Stimulated activated CD8-positive, alpha-beta memory T cell treated with anti-CD3 and anti-CD28 coated beads, Interleukin-4, amount 100 ng/mL, for 24 hours (primary cell): Measurements from ENCODE around the gene CAVIN4.

ENCODE experiments used
- DNase-seq: peaks from one replicate; pipeline ENCODE4 v3.0.0-alpha.2; 2020; ENCODE audit warnings: low read depth

CAVIN4 gene

DNA sequence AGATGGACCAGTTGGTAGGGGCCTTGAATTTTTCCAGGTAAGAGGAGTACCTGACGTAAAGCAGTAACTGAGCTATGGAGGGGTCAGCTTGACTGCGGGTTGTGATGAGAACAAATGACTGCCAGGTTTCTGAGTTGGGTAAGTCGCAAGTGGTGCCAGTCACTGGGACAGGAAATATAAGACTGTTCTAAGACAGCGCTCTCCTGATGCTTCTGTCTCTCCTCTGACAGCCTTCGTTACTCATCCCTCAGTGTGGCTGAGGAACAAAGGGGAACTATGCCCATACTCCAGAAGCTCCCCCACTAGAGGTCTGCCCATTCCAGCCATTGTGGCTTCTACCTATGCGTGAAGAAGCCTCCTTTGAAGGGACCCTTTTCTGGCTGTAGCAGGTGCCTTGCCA is 13.3 kb downstream of the CAVIN4 start:
- DNase-seq = no peak

DNA sequence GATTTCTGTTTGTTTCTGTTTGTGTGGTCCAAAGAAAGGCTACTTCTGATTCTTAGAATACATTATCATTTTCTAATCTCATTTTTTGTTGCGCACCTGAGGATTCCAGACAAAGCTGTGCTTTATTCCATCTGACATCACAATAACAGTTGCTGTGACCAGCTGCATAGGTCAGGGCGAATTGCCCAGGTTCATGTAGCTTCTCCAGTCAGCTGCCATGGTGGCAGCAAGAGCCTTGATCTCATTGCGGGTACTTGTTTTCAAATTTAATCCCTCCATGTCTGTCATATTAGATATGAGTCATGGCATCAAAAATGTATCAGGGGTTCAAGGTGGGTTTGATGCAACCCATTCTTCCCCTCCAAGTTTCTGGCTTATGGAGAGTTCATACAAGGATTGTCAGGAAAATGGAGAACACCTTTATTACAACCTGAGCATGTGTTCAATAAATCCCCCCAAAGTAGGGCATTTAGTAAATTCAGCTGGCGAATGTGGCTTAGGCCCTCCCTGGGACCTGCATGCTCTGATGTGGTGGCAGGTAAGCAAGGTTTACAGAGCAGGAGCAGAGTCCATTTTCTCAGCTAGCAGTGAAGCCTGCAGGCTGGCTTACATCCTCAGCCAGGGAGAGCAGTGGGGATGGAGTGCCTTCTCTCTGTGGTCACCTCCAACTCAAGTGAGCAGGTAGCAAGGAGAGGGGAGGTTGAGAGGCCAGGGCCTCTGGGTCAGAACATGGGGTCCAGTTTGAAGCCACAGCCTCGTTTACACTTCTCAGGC is 13.9 kb downstream of the CAVIN4 start:
- no peak for DNase-seq

DNA sequence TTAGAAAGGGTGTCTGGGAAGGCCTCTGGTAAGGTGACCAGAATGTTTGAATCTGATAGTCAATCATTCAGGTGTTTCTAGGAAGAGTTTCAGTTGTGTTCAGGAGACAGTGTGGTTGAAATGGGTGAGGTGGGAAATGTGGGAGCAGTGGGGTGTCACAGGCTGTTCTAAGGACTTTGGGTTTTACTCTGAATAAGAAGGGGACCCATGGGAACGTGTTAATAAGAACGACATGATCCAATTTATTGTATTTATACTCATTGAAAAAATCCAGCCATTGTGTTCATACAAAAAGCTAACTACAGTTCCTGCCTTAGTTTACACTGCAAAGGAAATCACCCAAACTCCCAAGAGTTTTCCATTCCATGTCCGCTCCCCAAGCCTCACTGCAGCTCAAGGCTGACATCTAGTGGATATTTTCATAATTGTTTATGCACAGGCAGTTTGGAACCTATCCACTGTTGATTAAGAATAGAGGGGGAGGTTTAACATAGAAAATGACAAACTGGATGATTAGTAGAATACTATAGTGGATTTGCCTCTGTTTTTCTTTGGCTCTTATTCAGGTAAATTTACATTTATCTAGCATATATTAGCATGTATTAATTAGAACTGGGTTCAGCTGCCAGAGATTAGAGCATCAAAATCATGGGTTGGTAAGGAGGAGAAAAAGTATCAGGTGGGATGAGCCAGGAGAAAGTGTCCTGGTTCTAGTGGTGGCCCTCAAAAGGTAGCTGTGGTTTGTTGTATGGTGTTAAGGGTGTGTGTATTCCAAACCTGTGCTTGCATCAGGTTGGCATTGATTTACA is 17.7 kb downstream of the CAVIN4 start:
- DNase-seq = no peak

DNA sequence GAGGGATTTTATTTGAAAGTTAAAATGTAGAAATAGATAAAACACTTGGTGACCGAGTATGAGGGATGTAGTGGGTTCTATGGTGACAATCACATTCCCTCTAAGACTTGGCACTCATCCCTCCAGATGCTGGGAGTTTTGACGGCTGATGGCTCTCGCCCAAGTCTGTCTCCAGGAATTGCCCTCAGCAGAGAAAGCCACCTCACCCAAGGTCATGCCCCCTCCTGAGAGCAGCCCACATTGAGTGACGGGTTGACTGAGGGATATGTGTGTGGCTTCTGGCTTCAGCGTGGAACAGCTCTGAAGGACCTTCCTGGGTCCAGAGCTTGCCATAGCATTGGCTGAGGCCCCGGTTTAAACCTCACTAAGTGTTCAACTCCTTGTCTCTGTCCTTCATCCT is 19.4 kb downstream of the CAVIN4 start:
- DNase-seq = no peak

DNA sequence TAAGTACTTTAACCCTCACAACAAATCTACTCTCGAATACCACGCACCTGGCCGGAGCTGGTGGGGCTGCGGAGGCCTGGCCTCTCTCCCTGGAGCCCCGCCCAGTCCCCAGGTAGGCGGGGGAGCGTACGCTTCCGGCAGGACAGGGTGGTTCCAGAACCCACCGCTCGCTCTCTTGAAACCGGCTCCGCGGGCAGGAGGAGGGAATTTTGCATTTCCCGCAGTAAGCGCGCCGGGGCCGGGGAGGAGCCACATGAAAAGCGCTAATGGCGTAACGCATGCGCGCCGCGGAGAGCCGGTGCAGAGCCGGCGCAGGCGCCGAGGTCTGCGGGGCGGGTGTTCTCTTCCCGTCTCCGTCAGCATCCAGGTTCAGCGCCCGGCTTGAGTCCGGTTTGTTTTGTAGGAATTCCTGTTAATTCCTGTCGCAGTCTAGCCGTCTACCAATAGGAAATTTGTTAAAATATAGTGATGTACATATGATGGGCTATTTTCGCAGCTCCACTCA is 20.8 kb downstream of the CAVIN4 start:
- DNase-seq = peak; percentile 75

DNA sequence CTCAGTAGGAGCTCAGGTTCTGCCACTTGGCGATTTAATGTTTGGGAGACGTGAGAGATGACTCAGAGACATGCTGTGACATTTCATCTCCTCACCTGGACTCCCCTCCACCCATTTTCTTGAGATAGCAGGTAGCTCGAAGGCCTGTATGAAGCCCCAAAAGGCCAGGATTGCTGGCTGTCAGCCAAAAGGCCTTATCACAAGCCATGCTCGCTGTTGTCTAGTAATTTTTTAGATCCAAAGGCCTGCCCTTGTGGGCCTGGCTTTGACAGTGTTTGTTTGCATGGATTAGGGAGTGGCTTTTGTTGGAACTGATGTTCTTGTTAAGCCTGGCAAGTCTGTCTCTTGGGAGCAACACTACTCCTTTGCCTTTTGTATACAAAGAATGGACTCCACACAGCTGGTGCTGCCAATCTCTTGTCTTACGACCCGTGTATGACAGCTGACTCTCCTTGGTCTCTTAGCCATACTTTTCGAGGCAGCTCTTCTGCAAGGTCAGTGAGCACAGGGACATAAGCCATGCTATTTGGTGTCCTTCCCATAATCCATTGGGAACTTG is 22.7 kb downstream of the CAVIN4 start:
- DNase-seq = no peak

DNA sequence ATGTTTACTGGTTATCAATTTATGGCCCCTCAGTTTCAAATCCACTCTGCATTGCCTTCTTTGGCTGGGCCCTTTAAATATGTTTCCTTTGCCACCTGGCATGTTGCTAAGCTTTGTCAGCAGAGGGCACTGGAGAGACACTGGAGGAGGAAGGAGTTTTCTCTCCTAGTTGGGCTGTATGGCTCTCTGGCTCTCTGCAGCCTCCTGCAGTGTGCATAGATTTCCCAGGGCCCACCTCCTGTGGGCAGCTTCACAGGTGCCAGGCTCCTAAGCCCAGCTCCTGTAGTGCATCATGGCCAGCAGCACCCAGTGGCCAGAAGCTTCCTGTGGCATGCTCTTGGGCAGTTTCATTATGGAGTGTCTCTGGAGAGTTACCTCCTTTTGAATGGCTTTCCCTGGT is 23.3 kb downstream of the CAVIN4 start:
- DNase-seq = no peak

DNA sequence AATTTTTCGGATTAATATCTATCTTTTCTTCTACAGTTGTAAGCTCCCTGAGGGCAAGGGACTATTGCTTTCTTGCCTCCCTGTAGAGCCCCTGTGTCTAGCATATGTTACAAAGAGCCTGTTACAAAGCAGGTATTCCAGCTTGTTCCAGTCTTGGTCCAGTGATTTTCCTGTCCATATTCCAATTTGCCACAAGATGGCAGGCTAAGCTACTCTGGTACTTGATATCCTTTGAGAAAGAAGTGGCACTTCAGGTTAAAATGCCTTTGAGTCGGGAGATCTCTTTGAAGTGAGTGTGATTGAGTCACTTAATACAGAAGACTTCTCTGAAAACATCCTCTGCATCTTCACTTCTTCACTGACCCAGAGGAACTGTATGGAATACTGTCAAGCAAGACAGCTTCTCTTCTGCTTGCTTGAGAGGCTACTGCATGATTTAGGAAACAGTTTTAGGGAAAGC is 24.5 kb downstream of the CAVIN4 start:
- no peak for DNase-seq

DNA sequence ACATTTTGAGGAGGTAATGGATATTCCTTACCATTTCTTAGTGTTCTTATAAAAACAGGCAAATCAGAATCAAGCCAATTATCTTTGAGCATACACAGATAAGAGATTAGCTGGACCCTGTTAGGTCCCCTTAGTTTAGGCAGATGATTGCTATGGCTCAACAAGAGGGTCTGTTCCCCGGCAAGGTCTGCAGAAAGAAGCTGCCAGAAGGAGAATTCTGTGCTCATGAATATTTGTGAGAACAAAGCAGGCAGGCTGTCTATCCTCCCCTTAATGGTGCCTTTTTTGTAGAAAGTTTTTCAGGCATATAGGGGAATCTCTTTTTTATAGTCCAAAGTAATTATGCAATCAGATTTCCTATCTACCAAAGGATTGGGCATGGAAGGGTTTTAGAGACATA is 27.5 kb downstream of the CAVIN4 start:
- no peak for DNase-seq

DNA sequence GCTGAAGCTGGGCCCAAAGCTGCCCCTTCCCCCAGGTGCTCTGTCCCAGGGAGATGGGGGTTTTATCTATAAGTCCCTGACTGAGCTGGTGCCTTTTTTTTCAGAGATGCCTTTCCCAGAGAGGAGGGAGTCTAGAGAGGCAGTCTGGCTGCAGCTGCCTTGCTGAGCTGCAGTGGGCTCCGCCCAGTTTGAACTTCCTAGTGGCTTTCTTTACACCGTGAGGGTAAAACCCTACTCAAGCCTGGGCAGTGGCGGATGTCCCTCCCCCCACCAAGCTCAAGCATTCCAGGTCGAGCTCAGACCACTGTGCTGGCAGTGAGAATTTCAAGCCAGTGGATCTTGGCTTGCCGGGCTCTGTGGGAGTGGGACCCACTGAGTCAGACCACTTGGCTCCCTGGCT is 41.3 kb downstream of the CAVIN4 start:
- DNase-seq = no peak

DNA sequence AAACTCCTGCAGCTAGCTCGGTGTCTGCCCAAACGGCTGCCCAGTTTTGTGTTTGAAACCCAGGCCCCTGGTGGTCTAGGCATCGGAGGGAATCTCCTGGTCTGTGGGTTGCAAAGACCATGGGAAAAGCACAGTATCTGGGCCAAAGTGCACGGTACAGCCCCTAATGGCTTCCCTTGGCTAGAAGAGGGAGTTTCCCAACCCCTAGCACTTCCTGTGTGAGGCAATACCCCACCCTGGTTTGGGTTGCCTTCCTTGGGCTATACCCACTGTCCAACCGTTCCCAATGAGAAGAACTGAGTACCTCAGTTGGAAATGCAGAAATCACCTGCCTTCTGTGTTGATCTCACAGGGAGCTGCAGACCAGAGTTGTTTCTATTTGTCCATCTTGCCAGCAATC is 41.8 kb downstream of the CAVIN4 start:
- DNase-seq = no peak

DNA sequence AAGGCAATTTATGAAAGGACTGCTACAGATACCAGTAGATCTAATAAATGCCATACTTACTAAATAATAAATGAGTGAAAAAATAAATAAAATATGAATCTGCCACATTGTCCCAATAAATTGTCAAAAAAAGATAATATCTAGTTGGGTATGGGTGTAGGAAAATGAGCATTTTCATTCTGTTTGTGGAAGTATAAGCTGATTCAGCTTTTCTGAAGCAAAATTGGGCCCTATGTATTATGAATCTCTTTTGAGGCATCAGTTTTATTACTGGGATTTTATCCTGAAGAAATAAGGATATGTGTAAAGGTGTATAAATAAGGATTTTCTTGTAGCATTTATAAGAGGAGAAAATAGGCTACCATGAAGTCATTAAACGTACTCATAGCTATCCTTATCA is 46.1 kb downstream of the CAVIN4 start:
- no peak for DNase-seq

DNA sequence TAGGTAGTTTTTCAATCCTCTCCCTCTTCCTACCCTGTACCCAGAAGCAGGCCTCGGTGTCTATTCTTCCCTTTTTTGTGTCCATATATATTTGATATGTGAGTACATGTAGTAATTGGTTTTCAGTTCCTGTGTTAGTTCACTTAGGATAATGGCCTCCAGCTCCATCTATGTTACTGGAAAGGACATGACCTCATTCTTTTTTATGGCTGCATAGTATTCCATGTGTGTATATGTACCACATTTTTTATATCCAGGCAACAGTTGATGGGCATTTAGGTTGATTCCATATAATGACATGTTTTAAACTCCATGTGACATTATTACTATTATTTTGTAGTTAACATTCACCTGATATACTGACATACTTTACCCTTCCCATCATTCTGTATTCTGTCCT is 49.1 kb downstream of the CAVIN4 start:
- DNase-seq = no peak

DNA sequence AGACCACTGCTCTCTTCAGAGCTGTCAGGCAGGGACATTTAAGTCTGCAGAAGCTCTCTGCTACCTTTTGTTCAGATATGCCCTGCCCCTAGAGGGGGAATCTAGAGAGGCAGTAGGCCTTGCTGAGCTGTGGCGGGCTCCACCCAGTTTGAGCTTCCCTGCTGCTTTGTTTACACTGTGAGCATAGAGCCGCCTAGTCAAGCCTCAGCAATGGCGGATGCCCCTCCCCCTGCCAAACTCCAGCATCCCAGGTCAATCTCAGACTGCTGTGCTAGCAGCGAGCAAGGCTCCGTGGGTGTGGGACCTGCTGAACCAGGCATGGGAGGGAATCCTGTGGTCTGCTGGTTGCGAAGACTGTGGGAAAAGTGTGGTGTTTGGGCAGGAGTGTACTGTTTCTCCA is 59.9 kb downstream of the CAVIN4 start:
- no peak for DNase-seq
